GM13977 (cell line): ENCODE results near the gene PDE4D.

Experiments
- DNase-seq: peaks from one replicate; pipeline ENCODE4 v3.0.0; 2012; ENCODE audit warnings: low spot score
- CTCF ChIP-seq: IDR thresholded peaks from 2 replicates; pipeline ENCODE4 v1.5.1; 2012; ENCODE audit warnings: mild to moderate bottlenecking, control low read depth; ENCODE audit not compliant: insufficient read depth; ENCODE audit errors: extremely low read depth, missing control alignments
- in situ Hi-C: fragments of 300-500 bp; cut with MboI; formaldehyde crosslinking; loops from one replicate; pipeline ENCODE4 v1.12.0; 2022; ENCODE audit warnings: low sequenced_read_pairs, low pct_unique_long_range_greater_than_20kb, mixed read lengths, inconsistent platforms; ENCODE audit not compliant: unreplicated experiment

The PDE4D gene

DNA sequence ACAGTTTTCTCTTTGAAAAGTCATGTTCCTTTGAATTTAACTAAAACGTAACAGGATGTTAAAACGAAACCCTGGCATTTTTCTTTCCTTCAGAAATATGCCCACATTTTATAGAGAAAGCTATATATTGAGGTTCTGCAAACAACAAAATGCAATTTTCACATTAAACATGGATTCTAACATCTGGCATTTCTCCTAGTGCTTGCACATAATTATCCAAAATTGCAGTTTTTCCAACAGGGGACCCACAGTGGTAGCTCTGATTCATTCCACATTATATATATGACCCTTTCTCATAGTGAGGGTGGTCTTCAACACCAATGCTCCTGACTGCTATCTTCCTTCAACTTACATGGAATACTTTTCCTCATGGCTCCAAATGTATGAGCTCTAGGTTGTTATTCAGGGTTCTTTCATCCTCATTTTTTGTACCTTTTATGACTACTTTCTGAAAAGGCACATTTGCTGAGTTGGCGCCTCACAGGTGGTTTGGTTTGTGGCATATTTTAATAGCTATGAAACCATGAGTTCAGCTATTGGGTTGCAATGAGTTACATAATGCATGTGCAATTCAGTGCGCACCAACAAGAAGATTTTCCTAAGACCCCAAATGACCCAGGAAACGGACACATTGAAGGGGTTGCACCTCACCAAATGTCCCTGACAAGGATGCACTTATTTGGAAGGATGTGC, 758.9 kb downstream of the PDE4D start:
- DNase-seq: no peak
- in situ Hi-C loops: no loop called here
- no peak for TF ChIP-seq CTCF

- TF ChIP-seq CTCF: no peak
- no peak for DNase-seq
- in situ Hi-C loops: no loop called here
These were observed 759.7 kb downstream of the PDE4D start for GRCh38 chr5:59133764-59134261.

- DNase-seq: no peak
- no peak for TF ChIP-seq CTCF
- in situ Hi-C loops: no loop called here
These were observed 761.4 kb downstream of the PDE4D start for GRCh38 chr5:59132131-59132530.

GRCh38 chr5:59130431-59130830, 763.1 kb downstream of the PDE4D start:
- in situ Hi-C loops: no loop called here
- no peak for DNase-seq
- no peak for TF ChIP-seq CTCF

- no peak for TF ChIP-seq CTCF
- in situ Hi-C loops: no loop called here
- no peak for DNase-seq
These were observed 764.8 kb downstream of the PDE4D start for GRCh38 chr5:59128646-59129290.

DNA sequence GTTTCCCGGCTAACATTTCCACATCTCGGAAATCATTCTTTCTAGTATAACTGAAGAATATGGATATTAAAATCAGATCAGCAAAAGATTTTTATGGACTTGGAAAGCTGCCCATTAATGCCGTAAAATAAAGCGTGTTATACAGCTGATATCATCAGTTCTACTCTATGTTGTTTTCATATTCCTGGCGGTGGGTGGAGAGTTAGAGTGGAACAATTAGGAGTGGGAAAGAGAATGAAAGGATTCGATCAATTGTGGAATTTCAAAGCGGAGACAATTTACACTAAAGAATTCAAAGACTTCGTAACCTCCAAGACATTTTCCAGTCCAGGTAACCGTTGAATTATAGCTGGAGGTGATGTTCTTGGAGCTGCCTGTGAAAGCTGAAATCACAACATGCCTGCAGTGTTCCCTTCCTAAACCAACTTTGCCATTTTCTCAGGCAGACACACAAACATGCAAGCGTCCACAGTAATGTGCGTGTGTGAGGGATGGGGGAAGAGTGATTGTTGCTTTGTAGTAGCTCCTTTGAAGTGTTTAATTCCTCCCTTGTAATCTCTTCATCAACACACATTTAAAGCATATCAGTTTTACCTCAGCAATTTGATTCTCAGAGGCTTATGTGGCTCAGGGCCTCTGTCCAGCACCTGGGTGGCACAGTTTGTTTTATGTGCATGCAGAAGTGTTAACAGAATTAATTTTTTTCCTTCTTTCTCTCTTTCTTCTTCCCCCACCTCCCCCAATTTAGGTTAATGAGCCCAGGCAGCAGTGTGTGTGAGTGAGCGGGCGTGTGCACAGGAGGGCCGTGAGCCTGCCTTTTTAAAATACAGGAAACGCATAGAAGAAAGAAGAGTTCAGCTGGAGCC, 766.6 kb downstream of the PDE4D start:
- no peak for DNase-seq
- in situ Hi-C loops: no loop called here
- TF ChIP-seq CTCF: no peak
